GM12801 (cell line): ENCODE results near the gene METRNL.

Source experiments
- TF ChIP-seq, protein P1 (sequence below): IDR thresholded peaks from one replicate; pipeline ENCODE4 v1.5.1; 2011; ENCODE audit warnings: control low read depth; ENCODE audit not compliant: insufficient read length; ENCODE audit errors: extremely low read depth

METRNL gene

DNA sequence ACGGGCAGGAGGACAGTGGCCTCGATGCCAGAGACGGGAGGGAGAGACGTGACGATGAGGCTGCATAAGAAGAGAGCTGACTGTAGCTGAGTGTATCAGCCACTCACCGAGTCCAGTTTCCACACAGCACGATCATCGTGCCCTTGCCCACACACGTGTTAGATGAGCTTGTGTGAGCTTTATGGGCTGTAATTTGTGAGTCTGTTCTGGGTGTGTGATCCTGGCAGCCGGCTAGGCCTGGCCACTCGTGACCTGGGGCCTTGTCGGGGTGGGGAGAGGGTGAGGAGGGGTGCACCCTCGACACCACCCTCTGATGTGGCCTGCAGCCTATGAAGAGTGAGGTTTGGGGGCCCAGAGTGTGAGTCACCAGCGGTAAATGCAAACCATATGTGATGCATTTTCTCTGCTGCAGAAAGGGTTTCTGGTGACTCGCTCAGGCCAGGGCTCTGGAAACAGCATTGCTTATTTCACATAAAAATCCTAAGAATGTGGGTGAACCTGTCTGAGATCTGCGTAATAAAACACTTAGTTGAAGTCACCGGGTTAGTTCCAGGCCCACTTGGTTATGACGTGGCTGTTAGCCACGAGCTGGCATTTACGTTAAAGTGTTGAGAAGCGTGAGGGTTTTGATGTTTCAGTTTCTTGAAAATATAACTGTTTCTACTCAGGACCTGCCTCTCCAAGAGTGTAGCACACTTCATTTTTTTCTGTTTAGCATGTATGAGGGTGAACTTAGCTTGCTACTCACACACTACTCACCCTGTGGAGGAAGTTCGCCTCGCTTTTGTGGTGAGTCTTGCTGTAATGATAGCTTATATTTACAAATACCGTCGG, 4.2 kb downstream of the METRNL start:
- TF ChIP-seq, protein P1, sequence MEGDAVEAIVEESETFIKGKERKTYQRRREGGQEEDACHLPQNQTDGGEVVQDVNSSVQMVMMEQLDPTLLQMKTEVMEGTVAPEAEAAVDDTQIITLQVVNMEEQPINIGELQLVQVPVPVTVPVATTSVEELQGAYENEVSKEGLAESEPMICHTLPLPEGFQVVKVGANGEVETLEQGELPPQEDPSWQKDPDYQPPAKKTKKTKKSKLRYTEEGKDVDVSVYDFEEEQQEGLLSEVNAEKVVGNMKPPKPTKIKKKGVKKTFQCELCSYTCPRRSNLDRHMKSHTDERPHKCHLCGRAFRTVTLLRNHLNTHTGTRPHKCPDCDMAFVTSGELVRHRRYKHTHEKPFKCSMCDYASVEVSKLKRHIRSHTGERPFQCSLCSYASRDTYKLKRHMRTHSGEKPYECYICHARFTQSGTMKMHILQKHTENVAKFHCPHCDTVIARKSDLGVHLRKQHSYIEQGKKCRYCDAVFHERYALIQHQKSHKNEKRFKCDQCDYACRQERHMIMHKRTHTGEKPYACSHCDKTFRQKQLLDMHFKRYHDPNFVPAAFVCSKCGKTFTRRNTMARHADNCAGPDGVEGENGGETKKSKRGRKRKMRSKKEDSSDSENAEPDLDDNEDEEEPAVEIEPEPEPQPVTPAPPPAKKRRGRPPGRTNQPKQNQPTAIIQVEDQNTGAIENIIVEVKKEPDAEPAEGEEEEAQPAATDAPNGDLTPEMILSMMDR = no peak

DNA sequence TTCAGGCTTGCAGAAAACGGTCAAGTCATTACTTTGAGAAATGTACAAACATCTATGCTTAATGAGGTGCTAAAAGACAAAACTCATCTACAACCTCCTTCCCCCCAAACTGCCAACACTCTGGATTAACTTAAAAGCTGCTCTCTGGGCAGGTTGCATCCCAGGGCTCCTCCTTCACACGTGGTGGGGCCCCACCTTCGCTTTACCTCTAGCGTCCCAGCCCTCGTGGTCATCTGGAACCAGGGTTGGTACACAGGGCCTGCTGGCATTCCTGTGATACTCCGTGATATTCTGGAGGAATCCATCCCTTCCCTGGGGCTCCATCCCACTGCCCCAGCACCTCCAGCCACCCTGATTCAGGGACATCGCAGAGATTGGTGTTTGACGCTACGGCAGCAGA, 4.8 kb downstream of the METRNL start:
- TF ChIP-seq, protein P1 = no peak

DNA sequence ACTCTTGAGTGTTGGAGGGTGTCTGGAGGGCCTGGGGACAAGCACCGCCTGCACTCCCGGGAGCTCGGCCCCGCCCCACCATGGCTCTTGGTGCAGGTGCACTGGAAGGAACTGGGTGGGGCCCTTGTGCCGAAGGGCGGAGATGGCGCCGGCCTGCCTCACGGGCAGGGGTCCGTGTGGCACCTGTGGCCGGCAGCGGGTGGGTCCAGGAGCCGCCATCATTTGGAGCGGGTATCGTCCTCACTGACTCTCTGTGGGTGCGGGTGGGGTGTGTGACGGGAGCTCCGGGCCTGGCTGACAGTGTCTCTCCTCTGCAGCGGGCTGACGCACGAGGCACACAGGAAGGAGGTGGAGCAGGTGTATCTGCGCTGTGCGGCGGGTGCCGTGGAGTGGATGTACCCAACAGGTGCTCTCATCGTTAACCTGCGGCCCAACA, 5.2 kb downstream of the METRNL start:
- TF ChIP-seq, protein P1 = no peak

DNA sequence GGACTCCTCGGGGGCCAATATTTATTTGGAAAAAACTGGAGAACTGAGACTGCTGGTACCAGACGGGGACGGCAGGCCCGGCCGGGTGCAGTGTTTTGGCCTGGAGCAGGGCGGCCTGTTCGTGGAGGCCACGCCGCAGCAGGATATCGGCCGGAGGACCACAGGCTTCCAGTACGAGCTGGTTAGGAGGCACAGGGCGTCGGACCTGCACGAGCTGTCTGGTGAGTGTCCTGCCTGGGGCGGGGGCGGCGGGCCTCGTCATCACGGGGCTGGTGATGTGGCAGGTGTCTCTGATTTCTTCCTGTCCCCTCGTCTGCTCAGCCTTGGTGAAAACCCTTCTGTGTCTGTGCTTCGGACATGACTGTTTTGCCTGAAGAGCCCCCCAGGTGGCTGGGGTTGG, 5.7 kb downstream of the METRNL start:
- TF ChIP-seq, protein P1 = no peak

DNA sequence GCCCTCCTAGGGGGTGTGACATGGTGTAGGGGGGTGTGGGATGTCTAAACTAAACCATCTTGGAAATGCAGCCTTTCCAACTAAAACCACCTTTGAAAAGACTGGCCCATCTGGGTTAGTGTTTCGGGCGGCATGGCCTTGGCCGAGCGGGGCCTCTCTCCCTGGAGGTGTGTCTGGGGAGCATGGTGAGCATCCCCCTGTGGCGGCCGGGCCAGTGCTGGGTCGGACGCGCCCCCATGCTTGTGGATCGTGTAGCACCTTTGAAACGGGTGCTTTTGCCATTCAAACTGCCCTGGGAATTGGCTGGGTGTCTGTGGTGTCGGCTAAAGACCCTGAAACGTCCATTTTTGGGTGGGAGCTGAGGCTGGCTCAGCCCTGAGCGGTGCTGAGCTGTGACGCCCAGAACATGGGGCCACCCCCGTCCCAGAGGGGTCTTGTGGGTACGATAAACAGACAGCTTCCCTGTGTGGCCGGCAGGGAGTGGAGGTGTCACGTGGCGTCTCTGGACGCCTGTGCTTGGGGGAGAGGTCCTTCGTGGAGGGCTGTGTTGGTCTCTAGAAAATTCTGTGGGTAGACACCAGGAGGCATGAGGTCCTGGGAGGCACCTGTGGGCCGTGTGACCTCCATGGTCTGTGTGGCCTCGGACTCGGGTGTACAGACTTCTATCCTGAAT, 6.3 kb downstream of the METRNL start:
- TF ChIP-seq, protein P1 = no peak

DNA sequence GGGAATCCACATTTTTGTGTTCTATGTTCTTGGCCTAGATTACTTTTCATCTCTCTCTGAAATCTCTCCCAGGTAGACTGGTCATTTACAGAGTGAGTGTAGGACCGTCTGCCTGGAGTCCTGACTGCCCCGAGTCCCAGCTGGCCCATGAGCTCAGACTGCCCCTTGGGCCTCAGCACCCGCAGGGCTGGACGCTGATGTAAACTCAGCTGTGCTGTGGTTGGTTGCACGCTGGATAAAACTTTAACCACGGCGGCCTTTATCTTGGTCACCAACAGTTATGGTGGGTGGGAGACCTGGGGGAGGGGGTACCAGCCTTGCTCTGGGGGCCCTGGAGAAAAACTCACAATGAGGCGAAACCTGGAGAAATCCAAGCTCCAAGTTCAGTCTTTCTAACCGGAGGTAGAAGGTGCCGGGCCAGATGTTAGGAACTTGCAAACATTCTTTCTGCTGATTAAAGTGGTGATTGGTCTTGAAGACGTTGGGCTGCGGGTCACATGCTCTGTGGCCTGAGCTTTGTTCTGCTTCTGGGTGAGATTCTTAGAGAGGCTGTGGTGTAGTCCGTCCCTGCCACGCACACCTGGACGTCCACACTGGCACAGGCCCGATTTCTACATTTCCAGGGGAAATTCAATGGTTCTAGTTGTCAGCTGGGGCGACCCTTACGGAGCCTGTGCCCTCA, 6.9 kb downstream of the METRNL start:
- TF ChIP-seq, protein P1 = no peak
